SH-SY5Y (cell line): ENCODE data around the gene FOXN3.

Experiments
- GATA2 ChIP-seq: IDR thresholded peaks from 2 replicates; pipeline ENCODE4 v1.6.1; 2011; ENCODE audit warnings: mild to moderate bottlenecking, low read depth, low read length
- GATA3 ChIP-seq: IDR thresholded peaks from 2 replicates; pipeline ENCODE4 v1.6.1; 2011; ENCODE audit warnings: low read depth, mild to moderate bottlenecking, low read length, moderate library complexity

GRCh38 chr14:89368490-89369477 lies 48.2 kb downstream of the FOXN3 start:
- TF ChIP-seq GATA2 = no peak
- TF ChIP-seq GATA3 = no peak
